HFFc6 (cell line): ENCODE measurements around the gene CERS4. TPM values are rescaled to one million over a fixed set of nuclear protein-coding genes. Genes with fewer than 3 reads are reported as not detected.

Experiments used
- DNase-seq: peaks from one replicate; pipeline ENCODE4 v3.0.0-alpha.2; 2018
- H3K27ac Mint-ChIP-seq: 2 replicates; pipeline ENCODE4 v1.8.0; 2020; ENCODE audit warnings: mild to moderate bottlenecking, mixed read lengths
- H3K27me3 Mint-ChIP-seq: 2 replicates; pipeline ENCODE4 v1.8.0; 2021; ENCODE audit warnings: mild to moderate bottlenecking, moderate library complexity, mixed read lengths; ENCODE audit not compliant: insufficient read depth
- H3K36me3 Mint-ChIP-seq: 2 replicates; pipeline ENCODE4 v1.8.0; 2021; ENCODE audit warnings: low read depth, mixed read lengths
- H3K4me1 Mint-ChIP-seq: 2 replicates; pipeline ENCODE4 v1.8.0; 2020; ENCODE audit warnings: low read depth, mixed read lengths
- H3K4me3 Mint-ChIP-seq: 2 replicates; pipeline ENCODE4 v1.8.0; 2020; ENCODE audit warnings: mild to moderate bottlenecking, moderate library complexity, mixed read lengths
- H3K9me3 Mint-ChIP-seq: 2 replicates; pipeline ENCODE4 v1.8.0; 2020; ENCODE audit warnings: mild to moderate bottlenecking, mixed read lengths
- total RNA-seq, 6 experiments: library from RNA; stranded (reverse); fragmentation: NEBNext Ultra II Directional; extraction: Animal tissue kit (Norgen Biotek cat#: 25700); gene quantifications; 2 replicates in 1 of 6; 3 replicates in 5 of 6; pipeline ENCODE4 v1.2.3, GENCODE V29; 2021
- TF ChIP-seq, protein P1 (sequence below): fragments of 200-600 bp; sonication (generic); IDR thresholded peaks from 2 replicates; pipeline ENCODE4 v1.5.0; 2021; ENCODE audit warnings: antibody characterized with exemption, mild to moderate bottlenecking

Gene CERS4
- total RNA-seq, 6 experiments from 2014 or later, result not detected

DNA sequence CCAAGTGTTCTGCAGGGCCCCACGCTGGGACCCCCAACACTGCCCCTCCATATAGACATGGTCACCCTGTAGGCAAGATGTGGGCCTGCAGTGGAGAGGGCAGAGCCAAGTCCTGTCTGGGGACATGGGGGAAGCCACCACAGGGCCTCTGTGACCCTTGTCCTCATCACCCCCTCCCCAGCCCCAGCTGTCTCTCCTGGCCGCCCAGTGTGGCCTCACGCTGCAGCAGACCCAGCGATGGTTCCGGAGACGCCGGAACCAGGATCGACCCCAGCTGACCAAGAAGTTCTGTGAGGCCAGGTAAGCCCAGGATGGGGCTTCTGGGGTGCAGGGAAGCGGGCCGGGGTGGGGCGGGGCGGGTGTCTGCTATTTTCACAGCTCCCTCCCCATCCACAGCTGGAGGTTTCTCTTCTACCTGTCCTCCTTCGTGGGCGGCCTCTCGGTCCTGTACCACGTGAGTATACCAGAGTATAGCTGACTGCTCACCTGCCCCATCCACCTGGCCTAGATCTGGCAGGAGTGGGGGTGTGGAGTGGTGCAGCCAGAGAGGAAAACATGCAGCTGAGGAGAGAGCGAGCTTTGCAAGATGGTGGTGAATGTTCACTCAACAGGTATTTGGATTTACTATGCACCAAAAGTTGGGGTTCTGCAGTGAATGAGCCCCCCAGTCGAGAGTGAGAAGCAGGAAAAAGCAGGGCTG, 46.4 kb downstream of the CERS4 start:
- no peak for DNase-seq
- H3K4me3 Mint-ChIP-seq, result no peak overlapping the region
- H3K27ac Mint-ChIP-seq, result no peak overlapping the region
- TF ChIP-seq, protein P1, sequence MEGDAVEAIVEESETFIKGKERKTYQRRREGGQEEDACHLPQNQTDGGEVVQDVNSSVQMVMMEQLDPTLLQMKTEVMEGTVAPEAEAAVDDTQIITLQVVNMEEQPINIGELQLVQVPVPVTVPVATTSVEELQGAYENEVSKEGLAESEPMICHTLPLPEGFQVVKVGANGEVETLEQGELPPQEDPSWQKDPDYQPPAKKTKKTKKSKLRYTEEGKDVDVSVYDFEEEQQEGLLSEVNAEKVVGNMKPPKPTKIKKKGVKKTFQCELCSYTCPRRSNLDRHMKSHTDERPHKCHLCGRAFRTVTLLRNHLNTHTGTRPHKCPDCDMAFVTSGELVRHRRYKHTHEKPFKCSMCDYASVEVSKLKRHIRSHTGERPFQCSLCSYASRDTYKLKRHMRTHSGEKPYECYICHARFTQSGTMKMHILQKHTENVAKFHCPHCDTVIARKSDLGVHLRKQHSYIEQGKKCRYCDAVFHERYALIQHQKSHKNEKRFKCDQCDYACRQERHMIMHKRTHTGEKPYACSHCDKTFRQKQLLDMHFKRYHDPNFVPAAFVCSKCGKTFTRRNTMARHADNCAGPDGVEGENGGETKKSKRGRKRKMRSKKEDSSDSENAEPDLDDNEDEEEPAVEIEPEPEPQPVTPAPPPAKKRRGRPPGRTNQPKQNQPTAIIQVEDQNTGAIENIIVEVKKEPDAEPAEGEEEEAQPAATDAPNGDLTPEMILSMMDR, result no peak
- H3K4me1 Mint-ChIP-seq, result no peaks in the 10 kb centered on the region; the same call in 1 of the 2 replicates
- peaks cover 7% of the 10 kb centered on the region for H3K27me3 Mint-ChIP-seq
- no peaks in the 10 kb centered on the region for H3K9me3 Mint-ChIP-seq
- H3K36me3 Mint-ChIP-seq, result no peaks in the 10 kb centered on the region

DNA sequence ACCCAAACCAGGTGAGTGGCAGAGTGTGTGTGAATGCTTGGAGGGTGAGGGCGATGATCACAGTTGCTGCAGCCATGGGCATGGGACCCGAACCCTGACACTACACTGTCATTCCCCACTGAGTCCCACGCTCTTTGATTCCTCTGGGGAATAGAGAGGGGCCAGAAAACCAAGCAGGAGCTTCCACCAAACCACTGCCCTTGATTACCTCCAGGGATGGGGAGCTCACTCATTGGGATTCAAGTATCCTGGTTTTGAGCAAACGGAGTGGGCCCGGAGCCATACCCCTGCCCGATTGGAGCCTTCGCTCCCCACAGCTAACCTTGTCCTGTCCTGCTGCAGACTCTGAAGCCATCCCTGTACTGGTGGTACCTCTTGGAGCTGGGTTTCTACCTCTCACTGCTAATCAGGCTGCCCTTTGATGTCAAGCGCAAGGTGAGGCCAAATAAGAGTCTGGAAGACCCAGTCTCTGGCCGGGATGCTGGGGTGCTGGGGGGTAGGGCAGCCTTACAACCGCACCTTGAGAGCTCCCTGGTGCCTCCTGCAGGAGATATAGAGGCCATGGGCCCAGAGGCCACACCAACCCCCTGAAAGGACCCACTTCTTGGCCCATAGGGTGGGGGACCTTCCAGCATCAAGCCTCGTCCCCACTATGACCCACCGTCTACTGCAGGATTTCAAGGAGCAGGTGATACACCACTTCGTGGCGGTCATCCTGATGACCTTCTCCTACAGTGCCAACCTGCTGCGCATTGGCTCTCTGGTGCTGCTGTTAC, 47.3 kb downstream of the CERS4 start:
- TF ChIP-seq, protein P1, result peak; percentile 14; the same call in 1 of the 2 replicates
- Mint-ChIP-seq H3K4me3 (no peak overlapping the region), H3K27me3 (peaks cover 7% of the 10 kb centered on the region), H3K4me1 (no peaks in the 10 kb centered on the region; the same call in 1 of the 2 replicates), H3K9me3 (no peaks in the 10 kb centered on the region), H3K27ac (no peak overlapping the region), H3K36me3 (no peaks in the 10 kb centered on the region)
- DNase-seq, result no peak

DNA sequence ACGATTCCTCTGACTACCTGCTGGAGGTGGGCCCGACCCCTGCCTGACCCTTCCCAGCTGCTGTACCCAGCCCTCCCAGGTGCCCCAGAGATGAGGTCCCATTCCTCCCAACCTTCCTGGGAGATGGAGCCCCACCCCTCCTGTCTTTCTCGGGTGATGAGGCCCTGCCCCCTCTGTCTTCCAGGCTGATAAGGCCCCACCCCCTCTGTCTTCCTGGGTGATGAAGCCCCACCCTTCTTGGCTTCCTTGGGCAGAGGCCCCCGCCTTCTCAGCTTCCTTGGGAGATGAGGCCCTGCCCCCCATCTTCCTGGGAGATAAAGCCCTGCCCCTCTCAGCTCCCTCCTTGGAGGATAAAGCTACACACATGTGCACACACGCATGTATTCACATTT, 47.9 kb downstream of the CERS4 start:
- H3K4me1 Mint-ChIP-seq, result no peaks in the 10 kb centered on the region; the same call in 1 of the 2 replicates
- H3K9me3 Mint-ChIP-seq, result no peaks in the 10 kb centered on the region
- H3K36me3 Mint-ChIP-seq, result no peaks in the 10 kb centered on the region
- DNase-seq, result no peak
- H3K27ac Mint-ChIP-seq, result no peak overlapping the region
- no peak overlapping the region for H3K4me3 Mint-ChIP-seq
- H3K27me3 Mint-ChIP-seq, result peaks cover 9% of the 10 kb centered on the region
- TF ChIP-seq, protein P1, result no peak

DNA sequence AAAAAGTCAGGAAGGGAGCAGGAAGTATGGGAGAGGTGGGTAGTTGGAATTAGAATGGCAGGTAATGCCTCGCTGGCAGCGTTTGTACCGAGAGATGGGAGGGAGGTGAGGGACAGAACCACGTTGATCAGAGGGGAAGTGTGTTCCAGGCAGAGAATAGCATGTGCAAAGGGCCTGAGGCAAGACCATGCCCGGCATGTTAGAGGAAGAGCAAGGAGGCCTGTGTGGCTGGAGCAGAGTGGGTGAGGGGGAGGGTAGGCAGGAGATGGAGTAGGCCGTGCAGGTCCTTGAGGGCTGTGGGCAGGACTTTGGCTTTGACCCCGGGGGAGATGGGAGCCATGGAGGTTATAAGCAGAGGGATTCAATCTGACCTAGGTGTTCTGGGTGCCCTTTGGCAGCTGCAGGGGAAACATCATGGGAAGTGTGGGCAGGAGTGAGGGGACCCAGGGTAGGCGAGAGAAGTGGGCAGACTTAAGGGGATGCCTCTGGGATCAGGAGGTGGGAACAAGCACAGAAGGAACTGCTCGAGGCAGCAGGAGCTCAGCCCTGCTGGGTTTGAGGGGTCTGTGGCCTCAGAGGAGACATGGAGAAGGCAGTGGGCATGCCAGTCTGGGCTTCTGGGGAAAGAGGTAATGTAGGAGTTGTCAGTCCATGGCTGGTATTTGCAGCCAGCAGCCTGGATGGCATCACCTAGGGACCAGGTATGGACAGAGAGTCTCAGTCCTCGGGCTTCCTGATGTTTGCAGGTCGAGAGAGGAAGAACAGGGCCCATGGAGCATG, 50.2 kb downstream of the CERS4 start:
- H3K27ac Mint-ChIP-seq, result no peak overlapping the region
- TF ChIP-seq, protein P1, result no peak
- DNase-seq, result no peak
- no peaks in the 10 kb centered on the region for H3K36me3 Mint-ChIP-seq
- H3K27me3 Mint-ChIP-seq, result peaks cover 14% of the 10 kb centered on the region
- H3K4me1 Mint-ChIP-seq, result no peaks in the 10 kb centered on the region; the same call in 1 of the 2 replicates
- H3K9me3 Mint-ChIP-seq, result no peaks in the 10 kb centered on the region
- H3K4me3 Mint-ChIP-seq, result no peak overlapping the region

DNA sequence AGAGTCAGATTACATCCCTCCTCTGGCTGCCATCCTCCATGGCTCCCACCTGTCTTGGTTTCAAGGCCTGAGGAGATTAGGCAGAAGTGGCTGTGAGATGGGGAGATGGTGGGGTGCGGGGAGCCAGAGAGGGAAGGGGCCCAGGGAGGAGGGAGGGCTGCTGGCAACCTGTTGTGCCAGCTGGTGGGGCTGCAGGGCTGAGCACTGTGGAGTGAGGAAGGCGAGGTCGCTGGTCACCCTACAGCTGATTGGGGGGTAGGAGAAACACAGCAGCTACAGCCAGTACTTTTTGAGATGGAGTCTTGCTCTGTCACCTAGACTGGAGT, 50.7 kb downstream of the CERS4 start:
- Mint-ChIP-seq H3K36me3 (no peaks in the 10 kb centered on the region), H3K4me1 (no peaks in the 10 kb centered on the region; the same call in 1 of the 2 replicates), H3K4me3 (no peak overlapping the region), H3K9me3 (no peaks in the 10 kb centered on the region), H3K27me3 (peaks cover 14% of the 10 kb centered on the region), H3K27ac (no peak overlapping the region)
- TF ChIP-seq, protein P1, result no peak
- DNase-seq, result no peak
